ENCODE data around the gene ROR1.

Gene ROR1

GRCh38 chr1:64038965-64039364 is 265.1 kb downstream of the ROR1 start:
- no peak for DNase-seq

- no peak for DNase-seq
These were observed 265.6 kb downstream of the ROR1 start for GRCh38 chr1:64039390-64039926.

- DNase-seq = no peak
These were observed 267.7 kb downstream of the ROR1 start for GRCh38 chr1:64041371-64042131.

- no peak for DNase-seq
These were observed 268.7 kb downstream of the ROR1 start for GRCh38 chr1:64042331-64043100.

GRCh38 chr1:64043288-64043687 is 269.5 kb downstream of the ROR1 start:
- no peak for DNase-seq

- no peak for DNase-seq
These were observed 270.2 kb downstream of the ROR1 start for GRCh38 chr1:64043976-64044375.

- DNase-seq = no peak
These were observed 272.4 kb downstream of the ROR1 start for GRCh38 chr1:64046243-64046642.

- DNase-seq = no peak
These were observed 273.1 kb downstream of the ROR1 start for GRCh38 chr1:64046891-64047290.

- DNase-seq = no peak
These were observed 273.8 kb downstream of the ROR1 start for GRCh38 chr1:64047549-64047996.

GRCh38 chr1:64049900-64050540 is 276.2 kb downstream of the ROR1 start:
- DNase-seq = no peak

- DNase-seq = no peak
These were observed 276.8 kb downstream of the ROR1 start for GRCh38 chr1:64050601-64051000.

- no peak for DNase-seq
These were observed 278.0 kb downstream of the ROR1 start for GRCh38 chr1:64051796-64052195.

GRCh38 chr1:64052777-64053176 is 279.0 kb downstream of the ROR1 start:
- no peak for DNase-seq

- no peak for DNase-seq
These were observed 281.5 kb downstream of the ROR1 start for GRCh38 chr1:64055310-64055709.

- DNase-seq = no peak
These were observed 285.7 kb downstream of the ROR1 start for GRCh38 chr1:64059556-64059955.

- no peak for DNase-seq
These were observed 286.9 kb downstream of the ROR1 start for GRCh38 chr1:64060611-64061302.

GRCh38 chr1:64061430-64062104 is 287.8 kb downstream of the ROR1 start:
- DNase-seq = no peak

- no peak for DNase-seq
These were observed 288.7 kb downstream of the ROR1 start for GRCh38 chr1:64062529-64062928.

GRCh38 chr1:64062941-64063581 is 289.2 kb downstream of the ROR1 start:
- DNase-seq = no peak

GRCh38 chr1:64065571-64065970 is 291.8 kb downstream of the ROR1 start:
- DNase-seq = no peak

- DNase-seq = no peak
These were observed 298.4 kb downstream of the ROR1 start for GRCh38 chr1:64072089-64072793.
